Activated T-cell treated with anti-CD3 and anti-CD28 coated beads for 4 hours (primary cell): Measurements from ENCODE around the gene CACNA1B.

ENCODE experiments used
- DNase-seq: peaks from one replicate; pipeline ENCODE4 v3.0.0-alpha.2; 2020

The CACNA1B gene

GRCh38 chr9:138060365-138060764, 182.8 kb downstream of the CACNA1B start:
- no peak for DNase-seq

DNA sequence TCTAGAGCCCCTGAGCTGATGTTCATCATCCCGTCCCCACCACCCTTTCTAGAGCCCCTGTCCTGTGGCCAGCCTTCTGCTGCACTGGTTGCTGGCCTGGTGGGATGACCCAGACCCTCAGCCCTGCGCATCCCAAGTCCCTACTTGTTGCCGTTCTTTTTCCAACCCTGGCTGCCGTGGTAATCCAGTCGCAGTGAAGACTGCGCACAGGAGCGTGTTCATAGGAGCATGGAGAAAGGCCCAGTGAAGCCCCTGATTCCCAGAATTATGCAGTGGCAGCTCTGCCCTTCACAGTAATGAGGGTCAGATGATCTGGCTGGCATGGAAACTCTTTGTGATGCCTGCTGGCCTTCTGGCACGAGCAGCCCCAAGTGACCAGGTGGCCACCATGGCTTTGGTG, 183.3 kb downstream of the CACNA1B start:
- DNase-seq: no peak

GRCh38 chr9:138061631-138062030, 184.0 kb downstream of the CACNA1B start:
- DNase-seq: no peak

- no peak for DNase-seq
Observed at GRCh38 chr9:138062196-138062595, 184.6 kb downstream of the CACNA1B start.

DNA sequence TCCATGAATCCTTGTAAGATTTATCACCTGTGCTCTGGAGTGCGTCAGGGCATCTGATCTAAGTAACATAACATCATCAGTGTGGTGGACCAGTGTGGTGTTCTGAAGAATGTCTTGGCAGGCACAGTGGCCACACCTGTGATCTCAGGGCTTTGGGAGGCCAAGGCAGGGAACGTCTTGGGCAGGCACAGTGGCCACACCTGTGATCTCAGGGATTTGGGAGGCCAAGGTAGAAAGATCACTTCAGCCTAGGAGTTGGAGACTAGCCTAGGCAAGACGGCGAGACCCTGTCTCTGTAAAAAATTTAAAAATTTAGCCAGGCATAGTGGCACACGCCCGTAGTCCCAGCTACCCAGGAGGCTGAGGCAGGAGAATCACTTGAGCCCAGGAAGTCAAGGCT, 185.5 kb downstream of the CACNA1B start:
- DNase-seq: no peak

- DNase-seq: no peak
Observed at GRCh38 chr9:138063785-138064184, 186.2 kb downstream of the CACNA1B start.

- DNase-seq: no peak
Observed at GRCh38 chr9:138064547-138064946, 187.0 kb downstream of the CACNA1B start.

GRCh38 chr9:138065287-138065686, 187.7 kb downstream of the CACNA1B start:
- no peak for DNase-seq

- DNase-seq: no peak
Observed at GRCh38 chr9:138066049-138066448, 188.5 kb downstream of the CACNA1B start.

- no peak for DNase-seq
Observed at GRCh38 chr9:138067613-138068367, 190.2 kb downstream of the CACNA1B start.

- DNase-seq: no peak
Observed at GRCh38 chr9:138068601-138069035, 191.0 kb downstream of the CACNA1B start.

DNA sequence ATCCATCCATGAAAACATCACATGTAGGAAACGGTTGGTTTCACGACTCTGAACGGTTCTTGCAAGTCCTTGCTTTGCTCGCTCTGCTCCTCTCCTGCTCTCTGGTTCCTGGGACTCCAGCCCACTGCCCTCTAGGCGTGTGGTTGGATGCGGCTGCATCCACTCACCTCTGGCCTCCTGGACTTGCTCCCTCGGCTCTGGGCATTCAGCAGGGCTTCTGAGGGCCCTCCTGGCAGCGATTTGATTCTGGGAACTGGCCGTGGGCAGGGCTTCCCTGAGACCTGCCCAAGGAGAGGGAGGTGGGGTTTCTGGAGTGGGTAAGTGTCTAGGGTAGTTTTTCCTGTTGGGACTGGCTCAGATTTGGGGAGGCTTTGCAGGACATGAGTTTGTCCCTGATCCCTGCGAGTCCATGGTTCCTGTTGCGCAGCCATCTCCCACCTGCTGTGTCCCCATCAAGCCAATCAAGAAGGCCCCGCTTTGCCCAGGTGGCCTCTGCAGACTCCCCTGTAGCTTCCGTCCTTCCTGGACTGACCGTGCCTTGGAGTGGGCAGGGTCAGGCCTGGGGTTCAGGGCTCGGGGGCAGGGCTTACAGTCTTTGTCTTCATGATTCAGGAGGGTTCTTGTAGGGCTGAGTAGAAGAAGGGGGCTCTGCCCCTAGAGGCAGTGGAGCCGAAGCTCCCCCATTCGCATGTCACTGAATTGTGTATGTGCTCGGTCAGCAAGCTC, 192.3 kb downstream of the CACNA1B start:
- no peak for DNase-seq

DNA sequence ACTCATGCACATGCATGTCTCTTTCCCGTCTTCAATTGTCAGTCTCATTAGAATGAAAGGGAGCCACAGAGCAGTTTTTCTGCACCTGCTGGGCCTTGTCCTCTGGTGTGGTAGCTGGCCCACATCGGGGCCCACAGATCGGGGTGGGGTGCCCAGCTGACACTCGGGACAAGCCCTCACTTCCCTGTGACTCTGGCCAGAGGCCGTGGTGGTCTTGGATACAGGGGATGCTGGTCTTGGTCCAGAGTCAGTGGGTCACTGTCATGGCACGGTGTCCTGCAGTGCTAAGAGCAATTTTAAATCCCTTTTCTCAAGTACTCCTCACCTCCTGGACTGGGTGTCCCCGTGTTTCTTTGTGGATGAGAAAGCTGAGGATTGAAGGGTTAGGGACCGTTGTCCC, 193.2 kb downstream of the CACNA1B start:
- no peak for DNase-seq

GRCh38 chr9:138071292-138071691, 193.7 kb downstream of the CACNA1B start:
- DNase-seq: no peak

- DNase-seq: no peak
Observed at GRCh38 chr9:138071731-138072130, 194.1 kb downstream of the CACNA1B start.

DNA sequence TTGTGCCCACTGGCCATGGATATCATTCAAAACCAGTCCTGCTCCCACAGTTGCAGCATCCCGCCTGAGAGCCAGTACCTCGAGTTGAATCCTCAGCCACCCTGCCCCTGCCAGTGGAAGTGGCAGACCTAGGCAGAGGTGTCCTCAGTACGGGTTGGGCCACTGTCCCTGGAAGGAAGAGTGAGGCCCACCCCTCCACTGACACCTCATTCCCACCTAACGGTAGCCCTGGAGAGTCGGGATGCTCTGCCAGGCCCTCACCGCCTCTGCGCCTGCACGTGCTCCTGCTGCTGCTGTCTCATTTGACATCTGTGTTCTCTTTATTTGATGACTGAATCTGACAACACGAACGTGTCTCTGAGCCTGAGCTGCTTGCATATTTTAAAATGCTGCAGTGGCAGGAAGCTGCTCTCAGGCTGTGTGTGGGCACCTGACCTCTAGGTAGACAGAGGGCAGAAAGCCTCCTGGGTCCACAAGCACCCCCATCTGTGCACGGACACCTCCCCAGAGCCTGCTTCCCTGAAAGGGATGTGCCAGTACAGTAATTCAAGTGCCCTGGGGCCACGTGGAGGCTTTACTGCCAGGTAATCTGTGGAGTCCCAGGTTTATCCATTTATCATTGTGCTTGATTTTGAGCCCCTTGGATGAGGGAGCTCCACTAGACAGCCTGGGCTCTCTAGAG, 194.7 kb downstream of the CACNA1B start:
- DNase-seq: no peak

DNA sequence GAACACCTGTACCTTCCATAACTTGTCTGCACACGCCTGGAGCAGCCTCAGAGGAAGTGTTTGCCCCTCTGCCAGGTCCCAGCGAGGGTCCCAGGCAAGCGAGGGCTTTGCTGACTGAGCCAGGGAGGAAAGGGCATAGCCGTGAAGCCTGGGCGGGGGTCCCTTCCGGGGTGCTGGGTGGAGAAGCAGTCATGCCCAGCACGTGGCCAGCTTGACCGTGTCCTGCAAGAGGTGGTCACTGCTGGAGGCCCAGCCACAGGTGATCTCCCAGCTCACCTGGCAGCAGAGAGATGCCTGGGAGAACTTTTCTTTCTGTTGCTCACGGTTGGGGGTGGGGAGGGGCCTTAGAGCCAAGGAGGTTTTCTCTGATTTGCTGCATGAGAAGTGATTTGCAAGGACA, 195.3 kb downstream of the CACNA1B start:
- DNase-seq: no peak

DNA sequence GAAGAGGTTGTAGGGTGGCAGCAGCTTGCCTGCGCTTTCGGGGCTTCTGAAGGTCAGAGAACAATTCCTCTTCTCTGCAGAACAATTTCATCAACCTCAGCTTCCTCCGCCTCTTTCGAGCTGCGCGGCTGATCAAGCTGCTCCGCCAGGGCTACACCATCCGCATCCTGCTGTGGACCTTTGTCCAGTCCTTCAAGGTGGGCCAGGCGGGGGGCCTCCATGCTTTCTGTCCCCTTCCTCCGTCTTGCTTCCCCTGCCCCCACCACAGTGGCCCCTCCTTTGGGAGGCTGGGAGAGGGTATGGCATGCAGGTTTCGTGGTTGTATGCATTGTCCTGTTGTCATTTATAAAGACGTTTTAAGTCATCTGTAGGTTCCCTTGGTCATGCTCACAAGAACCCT, 195.8 kb downstream of the CACNA1B start:
- no peak for DNase-seq

DNA sequence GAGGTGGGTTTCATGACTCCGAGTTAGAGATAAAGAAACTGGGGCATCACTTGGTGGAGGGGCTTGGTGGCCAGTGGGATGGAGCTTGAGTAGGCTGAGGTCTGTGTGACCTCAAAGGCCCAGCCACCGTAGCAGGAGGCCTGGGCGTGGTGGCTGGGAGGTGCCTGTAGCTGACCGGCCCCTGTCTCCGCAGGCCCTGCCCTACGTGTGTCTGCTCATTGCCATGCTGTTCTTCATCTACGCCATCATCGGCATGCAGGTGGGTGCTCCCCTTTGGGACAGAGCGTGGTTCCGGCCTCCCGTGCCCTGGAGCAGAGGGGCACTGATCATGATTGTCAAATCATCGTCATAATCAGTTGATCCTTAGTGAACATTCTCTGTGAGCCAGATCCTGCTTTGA, 196.2 kb downstream of the CACNA1B start:
- DNase-seq: no peak

GRCh38 chr9:138074516-138074915, 196.9 kb downstream of the CACNA1B start:
- DNase-seq: no peak

DNA sequence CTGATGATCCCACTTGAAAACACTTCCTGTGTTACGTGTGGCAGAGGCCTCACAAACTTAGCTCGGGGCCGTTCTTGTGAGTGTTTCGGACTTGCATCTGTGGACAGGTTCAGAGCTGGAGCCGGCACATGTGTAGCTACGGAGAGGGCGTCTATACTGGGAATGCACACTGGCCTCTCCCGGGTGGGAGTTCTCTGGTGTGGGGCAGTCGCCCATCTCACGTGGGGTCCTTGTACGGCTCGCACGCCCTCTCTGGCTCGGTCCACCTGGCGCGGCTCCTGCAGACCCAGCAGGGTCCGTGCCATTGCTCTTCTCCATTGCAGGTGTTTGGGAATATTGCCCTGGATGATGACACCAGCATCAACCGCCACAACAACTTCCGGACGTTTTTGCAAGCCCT, 197.9 kb downstream of the CACNA1B start:
- no peak for DNase-seq

- DNase-seq: no peak
Observed at GRCh38 chr9:138075961-138076649, 198.5 kb downstream of the CACNA1B start.

DNA sequence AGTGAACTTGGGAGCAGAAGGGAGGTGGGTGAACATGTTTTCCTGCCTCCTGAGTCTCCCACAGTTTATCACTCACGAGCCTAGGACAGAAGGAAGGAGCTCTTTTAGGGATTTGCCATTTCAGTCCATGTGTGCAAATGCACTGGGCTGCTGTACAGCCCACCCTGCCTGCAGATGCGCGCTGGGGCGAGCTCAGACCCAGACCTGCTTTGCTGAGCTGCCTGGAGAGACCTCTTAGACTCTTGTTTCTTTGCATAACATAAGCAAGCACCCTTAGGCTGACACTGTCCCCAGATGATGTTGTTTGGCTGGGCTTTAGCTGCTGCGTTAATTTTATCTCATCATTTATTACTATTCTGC, 199.0 kb downstream of the CACNA1B start:
- DNase-seq: no peak
